ENCODE measurements around the gene PER1. TPM values are rescaled to one million over a fixed set of nuclear protein-coding genes. Genes with fewer than 3 reads are reported as not detected.
A peak's percentile ranks its signal among the peaks of the same experiment; 100 is the strongest.

Gene PER1
- total and polyA plus RNA-seq, 2 of the 8 experiments (the other 6 are each of a cell fraction or from before 2014, with no cell fraction given): 9.6 to 38.0 TPM

DNA sequence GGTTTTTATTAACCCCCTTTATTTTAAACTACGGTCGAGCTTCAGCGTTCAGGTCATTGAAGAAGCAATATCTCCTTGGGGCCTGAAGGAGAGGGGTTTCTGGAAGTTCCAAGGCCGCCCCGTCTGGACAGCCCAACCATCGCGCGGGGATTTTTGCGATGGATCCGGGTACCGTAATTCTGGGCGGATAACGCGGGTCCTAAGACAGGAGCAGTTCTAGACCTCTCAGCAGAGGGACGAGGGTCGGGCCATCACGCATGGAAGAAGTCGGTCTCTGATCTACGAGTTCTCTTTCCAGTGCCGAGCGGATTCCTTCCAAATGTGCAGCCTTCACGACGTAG, 34.2 kb upstream of the PER1 start:
- POLR2A ChIA-PET (ENCODE audit: partially characterized antibody): interaction anchor here (0.9 to 19.9 kb wide), 11 partner anchors 10 to 63 kb away, joined by 3 to 373 read pairs (median 8); partner anchors contain the start of genes AURKB, CTC1, PFAS and TMEM107
- TF ChIP-seq EP300 (IDR thresholded peaks at IDR 0.05; ENCODE audit: borderline replicate concordance in 1 of 2, low read depth in 2 of 2, low read length in 2 of 2): no peak
- no peak for TF ChIP-seq EGR1 (IDR thresholded peaks at IDR 0.05; ENCODE audit: borderline replicate concordance, low read depth, low read length)
- TF ChIP-seq HDAC2 (IDR thresholded peaks at IDR 0.05; ENCODE audit: borderline replicate concordance in 1 of 2, low read depth in 2 of 2, low read length in 2 of 2): no peak
- peak; percentile 100 for TF ChIP-seq ASH2L (IDR thresholded peaks at IDR 0.05; ENCODE audit: low read length)
- TF ChIP-seq, protein P1, sequence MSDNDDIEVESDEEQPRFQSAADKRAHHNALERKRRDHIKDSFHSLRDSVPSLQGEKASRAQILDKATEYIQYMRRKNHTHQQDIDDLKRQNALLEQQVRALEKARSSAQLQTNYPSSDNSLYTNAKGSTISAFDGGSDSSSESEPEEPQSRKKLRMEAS (IDR thresholded peaks at IDR 0.05): no peak
- no peak for TF ChIP-seq HDAC6 (IDR thresholded peaks at IDR 0.05; ENCODE audit: low read depth, low read length)
- no peak for TF ChIP-seq CBX5 (IDR thresholded peaks at IDR 0.05; ENCODE audit: low read depth, low read length)
- TF ChIP-seq POU5F1 (IDR thresholded peaks at IDR 0.05; ENCODE audit: low read depth, low read length): 0 out of 2 replicates have a peak, but pooled peaks have one; percentile 15
- TF ChIP-seq TAF7 (optimal IDR thresholded peaks at IDR 0.05; ENCODE audit: borderline replicate concordance, low read depth, low read length): no peak

More for the DNA sequence above, 34.2 kb upstream of the PER1 start:
- Histone ChIP-seq H2BK12ac (ENCODE audit: low read depth, low read length) (no peak overlapping the region), H3K79me2 (ENCODE audit: control insufficient read depth in 1 of 2, insufficient read depth in 2 of 2, low read length in 2 of 2) (no peaks in the 10 kb centered on the region), H3K18ac (ENCODE audit: extremely low read depth, low read length) (no peak overlapping the region), H3K27ac (ENCODE audit: low read depth, low read length) (0 out of 2 replicates have a peak overlapping the region, but pooled peaks have one; percentile 9), H3K56ac (replicated peaks; ENCODE audit: insufficient read length, low read depth, low read length) (peak overlapping the region; percentile 62), H3K36me3 (ENCODE audit: control insufficient read depth in 2 of 4, insufficient read depth in 4 of 4, low read length in 3 of 4) (no peaks in the 10 kb centered on the region), H3K23me2 (ENCODE audit: low read depth, low read length) (peaks cover 14% of the 10 kb centered on the region), H3K9me3 (ENCODE audit: insufficient read depth in 2 of 2, low read depth in 1 of 2, low read length in 1 of 2) (no peaks in the 10 kb centered on the region), H2BK20ac (ENCODE audit: low read length) (no peak overlapping the region), H3K9ac (replicated peaks in 1 of 4; ENCODE audit: extremely low read depth in 1 of 4, low read depth in 3 of 4, low read length in 3 of 4) (peak overlapping the region in 3 of 4 experiments; percentile 32 to 64 (median 62); a peak in 6 of 7 replicates), H4K20me1 (replicated peaks in 1 of 2; ENCODE audit: control insufficient read depth in 1 of 2, insufficient read depth in 2 of 2, low read length in 2 of 2) (peaks cover 2 to 6% of the 10 kb centered on the region in 2 experiments), H2AK5ac (ENCODE audit: low read depth, low read length) (no peak overlapping the region), H3K79me1 (ENCODE audit: low read depth, low read length) (no peaks in the 10 kb centered on the region), H3K4me1 (replicated peaks in 1 of 4; ENCODE audit: control insufficient read depth in 3 of 4, insufficient read depth in 4 of 4, low read length in 3 of 4) (peaks cover 4 to 15% (median 9%) of the 10 kb centered on the region in 4 experiments; a peak in 6 of 7 replicates), H3K4me2 (ENCODE audit: insufficient read depth in 1 of 2, low read depth in 2 of 2, low read length in 2 of 2) (peak overlapping the region; percentile 86 to 98), H4K8ac (ENCODE audit: extremely low read depth, insufficient read depth, low read length) (peak overlapping the region; percentile 74; the same call in 1 of the 2 replicates), H3K4me3 (ENCODE audit: extremely low read depth in 1 of 4, insufficient read depth in 2 of 4, low read depth in 3 of 4, low read length in 4 of 4) (peak overlapping the region; percentile 79 to 99 (median 93)), H3K23ac (ENCODE audit: insufficient read length) (no peak overlapping the region), H3K4ac (replicated peaks; ENCODE audit: insufficient read length, low read depth, low read length) (no peak overlapping the region), H4K5ac (ENCODE audit: insufficient read length, low read depth, low read length) (no peak overlapping the region), H3K14ac (ENCODE audit: insufficient read length) (no peak overlapping the region), H2BK15ac (ENCODE audit: low read length) (no peak overlapping the region), H2AFZ (ENCODE audit: low read length) (peak overlapping the region; percentile 83), H3K27me3 (replicated peaks in 1 of 4; ENCODE audit: control insufficient read depth in 3 of 4, extremely low read depth in 1 of 4, insufficient read depth in 3 of 4, low read length in 3 of 4) (peaks cover 2 to 17% (median 11%) of the 10 kb centered on the region in 4 experiments), H2BK120ac (replicated peaks; ENCODE audit: low read depth, low read length) (no peak overlapping the region), H2BK5ac (ENCODE audit: low read depth, low read length) (no peak overlapping the region), H4K91ac (replicated peaks; ENCODE audit: insufficient read length, low read length) (no peak overlapping the region)
- DNase-seq (ENCODE audit: low read depth in 1 of 2, low spot score in 2 of 2) (no peak), FAIRE-seq (no peak)
- CTCF ChIA-PET (ENCODE audit: partially characterized antibody): interaction anchor here (0.8 to 3.7 kb wide), 5 partner anchors 10 to 199 kb away, joined by 3 to 26 read pairs (median 4); partner anchors contain the start of gene TMEM107
- WGBS, 2 experiments (ENCODE audit: extremely low coverage in 1 of 2, insufficient coverage in 1 of 2, insufficient read length in 1 of 2, insufficient replicate concordance in 2 of 2, low coverage in 1 of 2, low lambda C conversion rate in 2 of 2, missing lambda C conversion rate in 1 of 2): 0% methylated on average over 23 of the region's 23 CpGs; no CpG with 5 or more reads in 1 of the 2 experiments

Measured in H1 (cell line).